IMR-90 (cell line): Measurements from ENCODE around the gene RIMKLA. TPM values are rescaled to one million over a fixed set of nuclear protein-coding genes. Genes with fewer than 3 reads are reported as not detected.

ENCODE experiments used
- polyA plus RNA-seq, 3 experiments: library from polyadenylated mRNA; depleted of rRNA; stranded (reverse); fragments of >200 nt; gene quantifications; 2 replicates each; pipeline ENCODE4 v1.2.3, GENCODE V29; 2012; ENCODE audit warnings: low replicate concordance in 1 of 3
- total RNA-seq: library from RNA; depleted of rRNA; stranded (reverse); fragments of >200 nt; gene quantifications from 2 replicates; pipeline ENCODE4 v1.2.3, GENCODE V29; 2012; rRNA removed

The RIMKLA gene
- total and polyA plus RNA-seq, 2 of the 4 experiments (the other 2 are of a cell fraction): not detected

Other genes with a start within 250 kb of the RIMKLA start
- not detected in 2 replicates for gene GUCA2B, start 227.4 kb upstream of the RIMKLA start, total RNA-seq
- gene GUCA2B, start 227.4 kb upstream of the RIMKLA start, polyA plus RNA-seq (2012; rRNA removed): not detected in 2 replicates
- gene GUCA2A, start 216.0 kb upstream of the RIMKLA start, total RNA-seq: not detected in 2 replicates
- gene GUCA2A, start 216.0 kb upstream of the RIMKLA start, polyA plus RNA-seq (2012; rRNA removed): not detected in 2 replicates
- 28.1 and 30.5 TPM in 2 replicates for gene FOXJ3, start 45.6 kb upstream of the RIMKLA start, total RNA-seq
- 16.6 and 16.7 TPM in 2 replicates for gene FOXJ3, start 45.6 kb upstream of the RIMKLA start, polyA plus RNA-seq (2012; rRNA removed)
- under 0.01 TPM in 1 of 2 replicates, not detected in the other for gene ZMYND12, start 75.2 kb downstream of the RIMKLA start, total RNA-seq
- 0.03 TPM in 1 of 2 replicates, not detected in the other for gene ZMYND12, start 75.2 kb downstream of the RIMKLA start, polyA plus RNA-seq (2012; rRNA removed)
- gene PPCS, start 75.8 kb downstream of the RIMKLA start, total RNA-seq: 8.2 and 13.6 TPM in 2 replicates
- 15.3 and 18.9 TPM in 2 replicates for gene PPCS, start 75.8 kb downstream of the RIMKLA start, polyA plus RNA-seq (2012; rRNA removed)
- under 0.01 and 0.18 TPM in 2 replicates for gene CCDC30, start 82.5 kb downstream of the RIMKLA start, total RNA-seq
- gene CCDC30, start 82.5 kb downstream of the RIMKLA start, polyA plus RNA-seq (2012; rRNA removed): 0.14 and 0.17 TPM in 2 replicates